Right atrium auricular region (tissue), 2 donors: ENCODE measurements around the gene OTUB2. TPM values are rescaled to one million over a fixed set of nuclear protein-coding genes. Genes with fewer than 3 reads are reported as not detected.

Source experiments
- DNase-seq: peaks from one replicate; pipeline ENCODE4 v3.0.0-alpha.2; 2019; ENCODE audit warnings: low spot score
- H3K27ac ChIP-seq, 2 donors: fragments of 200-600 bp; sonication (generic); 1 replicate in 1 of 2; 2 replicates in 1 of 2; pipeline ENCODE4 v1.5.1; 2016 to 2019
- H3K27me3 ChIP-seq, 2 donors: fragments of 200-600 bp; sonication (generic); one replicate each; pipeline versions ENCODE4 v1.5.1 to v1.6.0; 2017 to 2019
- H3K36me3 ChIP-seq: fragments of 200-600 bp; sonication (generic); one replicate; pipeline ENCODE4 v1.5.1; 2016
- H3K4me1 ChIP-seq, 2 donors: fragments of 200-600 bp; sonication (generic); one replicate each; pipeline versions ENCODE4 v1.5.1 to v1.6.0; 2017 to 2019
- H3K4me3 ChIP-seq, 2 donors: fragments of 200-600 bp; sonication (generic); 1 replicate in 1 of 2; 2 replicates in 1 of 2; pipeline ENCODE4 v1.5.1; 2017 to 2019; ENCODE audit warnings: mild to moderate bottlenecking in 1 of 2, moderate library complexity in 1 of 2
- H3K9me3 ChIP-seq, 2 donors: fragments of 200-600 bp; sonication (generic); one replicate each; pipeline ENCODE4 v1.5.1; 2019
- CTCF ChIP-seq, 2 donors: fragments of 200-600 bp; sonication (generic); IDR thresholded peaks; one replicate each; pipeline ENCODE4 v1.5.1; 2019; ENCODE audit warnings: antibody characterized with exemption in 2 of 2
- total RNA-seq, 2 donors: library from RNA; depleted of rRNA; stranded (reverse); fragments of >200 nt; gene quantifications; one replicate each; pipeline ENCODE4 v1.1.0, GENCODE V29; 2016

The OTUB2 gene
- total RNA-seq, 2 donors from 2014 or later, result 0.43 to 0.48 TPM

- Histone ChIP-seq H3K27me3 (no peaks in the 10 kb centered on the region), H3K9me3 (no peaks in the 10 kb centered on the region), H3K36me3 (no peaks in the 10 kb centered on the region), H3K4me3 (no peak overlapping the region), H3K4me1 (no peaks in the 10 kb centered on the region), H3K27ac (no peak overlapping the region)
- DNase-seq, result no peak
- no peak for TF ChIP-seq CTCF (IDR thresholded peaks at IDR 0.05)
These were observed 67.3 kb downstream of the OTUB2 start for GRCh38 chr14:94093418-94093817.

- no peaks in the 10 kb centered on the region for H3K4me1 ChIP-seq
- no peaks in the 10 kb centered on the region for H3K9me3 ChIP-seq
- no peaks in the 10 kb centered on the region for H3K36me3 ChIP-seq
- H3K27me3 ChIP-seq, result no peaks in the 10 kb centered on the region
- no peak for TF ChIP-seq CTCF (IDR thresholded peaks at IDR 0.05)
- no peak overlapping the region for H3K27ac ChIP-seq
- H3K4me3 ChIP-seq, result no peak overlapping the region
- DNase-seq, result no peak
These were observed 71.0 kb downstream of the OTUB2 start for GRCh38 chr14:94097091-94097490.

Other genes with a start within 250 kb of the OTUB2 start
- gene PRIMA1, start 237.9 kb upstream of the OTUB2 start, total RNA-seq, result 1 to 10 TPM; 2.2 to 4.1 TPM
- not detected for gene FAM181A, start 99.0 kb upstream of the OTUB2 start, total RNA-seq
- 100 to 1,000 TPM; 115 to 187 TPM for gene ASB2, start 49.8 kb upstream of the OTUB2 start, total RNA-seq
- gene CCDC197, start 29.0 kb upstream of the OTUB2 start, total RNA-seq, result not detected
- 100 to 1,000 TPM; 166 to 178 TPM for gene DDX24, start 54.9 kb downstream of the OTUB2 start, total RNA-seq
- 10 to 100 TPM; 13.8 to 21.1 TPM for gene IFI27L1, start 55.0 kb downstream of the OTUB2 start, total RNA-seq
- 100 to 1,000 TPM; 140 to 229 TPM for gene IFI27, start 84.4 kb downstream of the OTUB2 start, total RNA-seq
- gene IFI27L2, start 103.3 kb downstream of the OTUB2 start, total RNA-seq, result 10 to 100 TPM; 42.9 to 85.1 TPM
- under 1 TPM; 0.22 to 0.75 TPM for gene PPP4R4, start 148.0 kb downstream of the OTUB2 start, total RNA-seq